NCI-H2227 (cell line): ENCODE results near the gene KLF12.

Experiments
- DNase-seq: peaks from one replicate; lab custom pipeline; 2025; ENCODE audit not compliant: unreplicated experiment; lab: John Stamatoyannopoulos, UW

The KLF12 gene

DNA sequence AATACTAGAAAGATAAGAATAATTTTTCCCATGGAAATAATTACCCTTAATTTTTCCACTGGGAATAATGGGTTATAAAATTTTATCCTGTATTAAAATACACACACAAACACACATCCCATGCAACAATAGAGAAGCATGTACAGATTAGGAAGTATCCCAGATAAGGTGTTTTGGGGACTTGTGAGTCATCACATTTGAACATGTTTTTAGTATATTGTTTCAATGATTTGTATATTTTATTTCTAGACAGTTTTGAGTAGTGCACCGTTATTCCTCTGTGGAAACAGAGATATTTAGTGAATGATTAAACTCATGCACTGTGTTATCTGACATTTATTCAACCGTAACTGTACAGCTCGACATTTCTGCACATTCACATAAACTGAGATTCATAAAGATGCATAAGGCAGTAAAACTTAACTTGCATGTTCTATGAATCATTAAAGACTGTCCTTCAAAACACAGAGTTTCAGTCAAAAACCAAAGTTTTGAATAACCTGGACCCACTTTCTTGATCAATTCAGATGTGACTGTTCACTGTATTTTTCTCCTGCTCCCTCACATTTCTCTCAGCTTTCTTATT, 30.1 kb downstream of the KLF12 start:
- DNase-seq = no peak

DNA sequence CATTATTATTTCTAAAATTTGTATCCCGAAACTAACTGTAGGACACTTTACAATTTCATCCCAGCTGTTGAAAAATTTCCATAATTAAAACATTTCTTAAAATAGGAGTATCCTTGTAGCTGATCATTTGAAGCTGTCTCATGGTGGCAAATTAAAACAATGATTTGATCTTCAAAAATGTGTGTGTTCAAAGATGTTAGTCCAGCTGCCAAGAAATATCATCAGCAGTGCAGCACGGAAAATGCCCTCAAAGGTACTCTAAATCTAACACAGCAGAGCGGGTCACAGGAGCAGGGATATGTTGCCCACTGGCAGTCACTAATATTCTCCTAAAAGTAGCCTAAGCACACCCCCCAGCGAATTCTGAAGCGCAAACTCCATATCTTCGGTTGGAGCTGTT, 31.0 kb downstream of the KLF12 start:
- no peak for DNase-seq

- no peak for DNase-seq
These were observed 31.5 kb downstream of the KLF12 start for GRCh38 chr13:74102691-74103090.

DNA sequence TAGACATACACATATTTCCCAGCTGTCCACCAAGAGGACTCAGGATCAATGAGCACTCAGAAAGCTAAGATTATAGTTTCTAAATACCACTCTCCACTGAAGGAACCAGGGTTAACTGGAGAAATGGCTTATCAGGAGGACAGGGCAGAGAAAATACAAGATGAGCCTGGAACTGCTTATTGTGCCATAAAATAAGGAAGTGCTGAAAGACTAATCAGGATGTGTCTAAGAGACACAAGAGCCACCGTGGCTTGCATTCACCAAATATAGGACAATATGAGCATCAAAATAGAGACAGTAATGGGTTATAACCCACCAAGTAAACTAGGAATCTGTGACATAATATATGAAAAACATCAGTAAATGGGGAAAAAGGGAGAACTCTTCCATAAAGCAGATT, 32.8 kb downstream of the KLF12 start:
- DNase-seq = no peak

DNA sequence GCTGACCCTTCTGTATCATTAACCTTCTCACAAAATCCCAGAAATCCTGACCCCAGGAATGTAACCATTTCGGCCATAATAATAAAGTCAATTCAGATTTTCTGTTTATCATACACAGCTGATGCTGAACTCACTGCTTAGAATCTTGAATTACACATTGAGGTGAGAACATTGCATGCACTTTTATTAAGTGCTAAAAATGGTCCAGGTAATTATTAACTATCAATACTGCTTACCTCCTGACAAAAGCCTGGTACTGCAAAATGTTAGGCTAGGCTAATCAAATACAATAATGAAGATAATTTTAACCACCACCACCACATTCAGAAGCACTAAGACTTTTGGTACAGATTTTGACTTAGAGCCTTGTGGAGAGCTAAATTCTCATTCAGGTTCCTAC, 36.1 kb downstream of the KLF12 start:
- no peak for DNase-seq

- no peak for DNase-seq
These were observed 37.1 kb downstream of the KLF12 start for GRCh38 chr13:74097116-74097515.

DNA sequence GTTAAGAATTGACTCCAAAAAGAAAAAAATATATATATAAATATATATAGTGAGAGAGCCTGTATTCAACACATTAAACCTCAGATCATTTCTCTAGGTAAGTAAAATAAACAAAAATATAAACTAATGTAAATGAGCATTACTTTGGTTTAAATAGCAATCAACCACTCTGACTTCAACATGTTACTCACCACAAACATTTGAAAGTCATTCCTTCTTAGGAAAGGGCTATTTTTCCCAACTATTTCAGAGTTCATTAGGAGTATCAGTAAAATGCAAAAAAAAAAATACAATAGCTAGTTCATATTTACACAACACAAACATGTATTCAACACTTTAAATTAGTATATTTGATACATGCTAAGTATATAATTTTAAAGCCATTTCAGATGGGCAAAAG, 40.5 kb downstream of the KLF12 start:
- DNase-seq = no peak

DNA sequence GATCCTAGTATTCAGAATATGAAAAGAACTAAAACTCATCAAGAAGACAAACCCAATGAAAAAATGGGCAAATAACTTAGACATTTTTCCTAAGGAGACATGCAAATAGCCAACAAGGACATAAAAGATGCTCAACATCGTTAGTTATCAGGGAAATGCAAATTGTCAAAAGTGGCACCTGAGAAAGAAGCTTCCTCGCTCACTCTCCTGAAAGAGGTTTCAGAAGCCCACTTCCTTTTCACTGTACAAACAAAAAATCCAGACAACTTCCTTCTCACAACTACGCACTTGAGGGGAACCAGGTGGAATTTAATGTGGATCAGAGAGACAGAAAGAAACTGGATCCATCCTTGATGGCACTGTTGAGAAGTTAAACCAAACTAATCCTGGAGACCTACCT, 41.5 kb downstream of the KLF12 start:
- DNase-seq = no peak

DNA sequence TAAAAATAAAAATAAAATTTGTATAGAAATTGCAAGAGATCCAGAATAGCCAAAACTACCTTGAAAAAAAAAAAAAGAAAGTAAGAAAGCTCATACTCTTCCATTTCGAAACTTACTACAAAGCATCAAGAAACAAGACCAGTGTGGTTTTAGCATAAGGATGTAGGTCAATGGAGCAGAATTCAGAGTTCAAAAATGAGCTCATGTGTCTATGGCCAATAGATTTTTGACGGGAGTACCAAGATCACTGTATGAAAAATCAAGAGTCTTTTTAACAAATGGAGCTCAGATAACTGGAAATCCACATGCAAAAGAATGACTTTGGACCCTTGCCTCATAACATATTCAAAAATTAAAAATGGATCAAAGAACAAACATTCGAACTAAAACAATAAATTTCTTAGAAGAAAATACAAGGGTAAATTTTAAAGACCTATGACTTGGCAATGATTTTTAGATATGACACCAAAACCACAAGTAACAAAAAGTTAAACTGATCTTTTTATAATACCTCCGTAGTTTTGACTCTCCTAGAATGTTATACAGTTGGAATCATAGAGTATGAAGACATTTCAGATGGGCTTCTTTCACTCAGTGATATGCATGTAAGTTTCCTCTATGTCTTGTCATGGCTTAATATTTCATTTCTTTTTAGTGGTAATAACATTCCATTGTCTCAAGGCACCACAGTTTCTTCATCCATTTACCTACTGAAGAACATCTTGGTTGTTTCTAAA, 43.2 kb downstream of the KLF12 start:
- DNase-seq = no peak

- DNase-seq = no peak
These were observed 43.8 kb downstream of the KLF12 start for GRCh38 chr13:74090397-74090796.

DNA sequence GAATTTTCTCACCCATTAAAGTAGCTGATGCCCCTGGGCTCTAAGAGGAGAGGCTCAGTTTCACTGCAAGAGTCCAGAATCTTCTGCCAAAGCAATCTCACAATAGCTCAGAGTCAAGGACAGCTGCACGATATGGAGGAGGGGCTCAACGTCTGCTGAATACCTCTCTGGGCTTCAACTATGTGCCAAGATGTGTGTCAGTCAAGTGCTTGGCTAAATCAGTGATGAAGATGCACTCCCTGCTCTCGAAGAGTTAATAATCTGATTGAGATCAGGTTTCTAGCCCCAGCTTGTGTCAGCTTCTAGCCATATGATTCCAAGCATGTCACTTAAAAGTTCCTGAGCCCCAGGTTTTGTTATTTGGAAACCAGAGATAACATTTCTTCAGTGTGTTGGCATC, 46.8 kb downstream of the KLF12 start:
- no peak for DNase-seq
